Inflammatory macrophage treated with lipopolysaccharide for 4 hours (primary cell): ENCODE data around the gene TRIM7.
"Not testable (repeated sequence)": the region's sequence is repeated elsewhere in the genome, so short reads cannot be mapped to it uniquely, and the experiment has no call there.

ENCODE experiments used
- DNase-seq: peaks from one replicate; pipeline ENCODE4 v3.0.0-alpha.2; 2020

TRIM7 gene

DNA sequence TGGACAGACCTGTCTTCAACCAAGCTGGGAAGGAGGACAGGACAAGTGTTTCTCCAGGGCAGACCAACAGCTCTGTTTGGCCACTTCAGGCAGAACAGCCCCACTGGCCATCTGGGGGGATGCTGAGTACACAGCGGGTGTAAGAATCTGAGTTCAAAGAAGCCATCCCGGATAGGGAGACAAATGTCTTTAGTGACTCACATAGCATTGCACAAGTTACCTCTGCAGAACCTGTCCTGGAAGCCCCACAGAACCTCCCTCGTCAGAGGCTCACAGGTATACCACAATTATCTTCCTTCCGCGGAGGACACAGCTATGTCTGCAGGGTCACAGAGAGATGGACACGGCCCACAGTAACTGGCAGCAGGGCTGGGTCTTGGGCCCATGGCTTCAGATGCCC, 55.6 kb downstream of the TRIM7 start:
- no peak for DNase-seq

DNA sequence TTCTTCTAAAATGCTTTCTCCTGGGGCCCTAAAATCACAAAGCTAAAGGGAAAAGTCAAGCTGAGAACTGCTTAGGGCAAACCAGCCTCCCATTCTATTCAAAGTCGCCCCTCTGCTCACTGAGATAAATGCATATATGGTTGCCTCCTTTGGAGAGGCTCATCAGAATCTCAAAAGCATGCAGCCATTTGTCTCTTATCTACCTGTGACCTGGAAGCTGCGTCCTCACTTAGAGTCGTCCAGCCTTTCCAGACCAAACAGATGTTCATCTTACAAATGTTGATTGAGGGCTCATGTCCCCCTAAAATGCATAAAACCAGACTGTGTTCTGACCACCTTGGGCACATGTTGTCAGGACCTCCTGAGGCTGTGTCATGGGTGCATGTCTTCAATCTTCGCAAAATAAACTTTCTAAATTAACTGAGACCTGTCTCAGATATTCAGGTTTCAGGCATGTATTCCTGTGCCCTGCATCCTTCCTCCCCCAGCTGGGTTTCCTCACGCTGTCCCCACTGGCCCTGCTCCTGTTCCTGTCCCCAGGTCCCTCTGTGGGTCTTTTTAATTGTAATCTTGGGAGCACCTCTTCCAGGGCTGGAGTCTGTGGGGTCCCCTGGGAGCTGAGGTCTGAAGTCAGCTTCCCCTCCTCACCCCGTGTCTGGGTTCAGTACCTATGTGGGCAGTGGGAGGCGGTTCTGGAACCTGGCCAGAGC, 57.9 kb downstream of the TRIM7 start, which contains the start of gene OR2V2:
TSS of gene OR2V2 (plus strand) at position 660 of the 710 bp plus-strand sequence. CDS start 7,357 bp downstream, outside the sequence.
- not testable (repeated sequence) for DNase-seq

DNA sequence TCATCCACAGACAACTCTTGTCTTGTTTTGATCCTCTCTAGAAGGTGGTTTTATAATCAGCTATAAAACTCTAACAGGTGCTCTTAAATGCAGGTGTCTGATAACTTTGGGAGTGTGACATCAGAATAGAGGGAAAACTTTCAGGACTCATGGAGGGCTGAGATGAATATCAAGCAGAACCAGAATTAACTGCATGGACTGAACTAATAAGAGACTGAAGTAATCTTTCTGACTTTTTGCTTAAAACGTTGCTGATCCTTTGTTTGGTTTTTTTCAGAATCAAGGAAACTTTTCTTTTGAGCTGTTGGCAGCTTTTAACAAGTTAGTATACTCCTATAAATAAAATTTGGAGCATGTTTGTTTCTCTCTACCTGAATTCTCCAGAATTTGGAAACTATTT, 59.9 kb downstream of the TRIM7 start:
- no peak for DNase-seq
